ENCODE measurements around the gene TGFBR2.

The TGFBR2 gene

GRCh38 chr3:30659270-30660130 lies 53.1 kb downstream of the TGFBR2 start:
- no peak for DNase-seq

GRCh38 chr3:30660136-30660535 lies 53.7 kb downstream of the TGFBR2 start:
- DNase-seq, result no peak

- no peak for DNase-seq
Measured at GRCh38 chr3:30660656-30661055, 54.3 kb downstream of the TGFBR2 start.

GRCh38 chr3:30661098-30661873 lies 54.9 kb downstream of the TGFBR2 start:
- no peak for DNase-seq

GRCh38 chr3:30662836-30663235 lies 56.4 kb downstream of the TGFBR2 start:
- DNase-seq, result no peak

- DNase-seq, result no peak
Measured at GRCh38 chr3:30663533-30664241, 57.3 kb downstream of the TGFBR2 start.

GRCh38 chr3:30664459-30664858 lies 58.1 kb downstream of the TGFBR2 start:
- no peak for DNase-seq

- no peak for DNase-seq
Measured at GRCh38 chr3:30664884-30665283, 58.5 kb downstream of the TGFBR2 start.

GRCh38 chr3:30665539-30665938 lies 59.1 kb downstream of the TGFBR2 start:
- DNase-seq, result no peak

GRCh38 chr3:30666572-30667279 lies 60.3 kb downstream of the TGFBR2 start:
- DNase-seq, result no peak

GRCh38 chr3:30667280-30667651 lies 60.9 kb downstream of the TGFBR2 start:
- DNase-seq, result no peak

- DNase-seq, result no peak
Measured at GRCh38 chr3:30668051-30668609, 61.7 kb downstream of the TGFBR2 start.

- peak; percentile 78 for DNase-seq
Measured at GRCh38 chr3:30669360-30669934, 63.0 kb downstream of the TGFBR2 start.

GRCh38 chr3:30670292-30670691 lies 63.9 kb downstream of the TGFBR2 start:
- no peak for DNase-seq

GRCh38 chr3:30671527-30672286 lies 65.3 kb downstream of the TGFBR2 start:
- no peak for DNase-seq

- DNase-seq, result no peak
Measured at GRCh38 chr3:30672287-30672735, 65.9 kb downstream of the TGFBR2 start.

- DNase-seq, result no peak
Measured at GRCh38 chr3:30672959-30673358, 66.6 kb downstream of the TGFBR2 start.

- no peak for DNase-seq
Measured at GRCh38 chr3:30673425-30674341, 67.3 kb downstream of the TGFBR2 start.

- no peak for DNase-seq
Measured at GRCh38 chr3:30675006-30675405, 68.6 kb downstream of the TGFBR2 start.

- DNase-seq, result no peak
Measured at GRCh38 chr3:30675774-30676173, 69.4 kb downstream of the TGFBR2 start.

Data from NCI-H2171 treated with DMSO at 0.1 percent for 48 hours (cell line).